ENCODE results near the gene TMA7.

Gene TMA7

GRCh38 chr3:48409291-48410201 lies 30.5 kb upstream of the TMA7 start:
- DNase-seq, result no peak

- no peak for DNase-seq
Measured at GRCh38 chr3:48410205-48411040, 29.6 kb upstream of the TMA7 start.

- no peak for DNase-seq
Measured at GRCh38 chr3:48411041-48411588, 28.9 kb upstream of the TMA7 start.

- DNase-seq, result no peak
Measured at GRCh38 chr3:48411606-48412374, 28.3 kb upstream of the TMA7 start.

- no peak for DNase-seq
Measured at GRCh38 chr3:48412375-48413001, 27.6 kb upstream of the TMA7 start.

GRCh38 chr3:48413086-48413485 lies 27.0 kb upstream of the TMA7 start:
- no peak for DNase-seq

- DNase-seq, result no peak
Measured at GRCh38 chr3:48413611-48414010, 26.4 kb upstream of the TMA7 start.

- no peak for DNase-seq
Measured at GRCh38 chr3:48414376-48415250, 25.4 kb upstream of the TMA7 start.

- DNase-seq, result no peak
Measured at GRCh38 chr3:48415251-48415953, 24.7 kb upstream of the TMA7 start.

GRCh38 chr3:48416091-48416505 lies 24.0 kb upstream of the TMA7 start:
- DNase-seq, result no peak

GRCh38 chr3:48416546-48416945 lies 23.5 kb upstream of the TMA7 start:
- DNase-seq, result no peak

GRCh38 chr3:48417529-48418108 lies 22.4 kb upstream of the TMA7 start:
- no peak for DNase-seq

- DNase-seq, result no peak
Measured at GRCh38 chr3:48418140-48418539, 21.9 kb upstream of the TMA7 start.

GRCh38 chr3:48418651-48419050 lies 21.4 kb upstream of the TMA7 start:
- DNase-seq, result no peak

GRCh38 chr3:48419149-48419548 lies 20.9 kb upstream of the TMA7 start:
- no peak for DNase-seq

GRCh38 chr3:48419597-48419996 lies 20.5 kb upstream of the TMA7 start:
- no peak for DNase-seq

- DNase-seq, result no peak
Measured at GRCh38 chr3:48420561-48420960, 19.5 kb upstream of the TMA7 start.

- DNase-seq, result no peak
Measured at GRCh38 chr3:48422272-48422671, 17.8 kb upstream of the TMA7 start.

- DNase-seq, result no peak
Measured at GRCh38 chr3:48422681-48423080, 17.4 kb upstream of the TMA7 start.

All from fibroblast of skin of scalp (primary cell).